IMR-90 (cell line): ENCODE measurements around the gene RAB37. TPM values are rescaled to one million over a fixed set of nuclear protein-coding genes. Genes with fewer than 3 reads are reported as not detected.

Experiments used
- ATAC-seq: fragments of 200-7000 bp; cut with Tn5 transposase; 2 replicates; pipeline ENCODE4 v1.9.1; 2020; ENCODE audit warnings: low read depth, mild to moderate bottlenecking, moderate library complexity
- BruUV-seq: library from RNA; stranded (reverse); fragments of 400-500 nt; replicated peaks from 2 replicates; lab custom pipeline; 2021; lab: Mats Ljungman, UMichigan
- CTCF ChIA-PET: fragments of 300-600 bp; formaldehyde crosslinking; extraction: SDS; loops from one replicate; lab custom pipeline; 2021; ENCODE audit warnings: antibody characterized with exemption; lab: Yijun Ruan, JAX
- POLR2A ChIA-PET: fragments of 300-600 bp; sonication (Branson Sonifier 250); formaldehyde crosslinking; loops from one replicate; lab custom pipeline; 2022; ENCODE audit warnings: antibody characterized with exemption; ENCODE audit not compliant: unreplicated experiment; lab: Charles Lee
- DNase-seq: peaks from one replicate; pipeline ENCODE4 v3.0.0; 2013
- H2AFZ ChIP-seq: replicated peaks from 2 replicates; pipeline ENCODE3; 2013; ENCODE audit warnings: low read length, mild to moderate bottlenecking; ENCODE audit not compliant: poor library complexity
- H2AK5ac ChIP-seq: 2 replicates; pipeline ENCODE4 v1.6.1; 2013; ENCODE audit warnings: low read depth, low read length, inconsistent platforms
- H2AK9ac ChIP-seq: replicated peaks from 2 replicates; pipeline ENCODE3; 2013; ENCODE audit warnings: mild to moderate bottlenecking, low read depth, low read length, moderate library complexity; ENCODE audit not compliant: poor library complexity
- H2BK120ac ChIP-seq: 2 replicates; pipeline ENCODE4 v1.6.1; 2013; ENCODE audit warnings: low read depth, low read length, inconsistent platforms
- H2BK15ac ChIP-seq: 3 replicates; pipeline ENCODE4 v1.6.1; 2013; ENCODE audit warnings: low read depth, low read length, inconsistent platforms
- H2BK20ac ChIP-seq: 2 replicates; pipeline ENCODE4 v1.6.1; 2013; ENCODE audit warnings: low read depth, mild to moderate bottlenecking, inconsistent platforms, low read length, moderate library complexity
- H2BK5ac ChIP-seq: 2 replicates; pipeline ENCODE4 v1.6.1; 2013; ENCODE audit warnings: mild to moderate bottlenecking, low read depth, low read length, inconsistent platforms; ENCODE audit not compliant: poor library complexity, severe bottlenecking
- H3K14ac ChIP-seq: replicated peaks from 2 replicates; pipeline ENCODE4 v1.6.1; 2013; ENCODE audit warnings: low read depth, low read length, inconsistent platforms
- H3K18ac ChIP-seq: 2 replicates; pipeline ENCODE4 v1.6.1; 2013; ENCODE audit warnings: low read depth, low read length, control low read depth
- H3K23ac ChIP-seq: 2 replicates; pipeline ENCODE4 v1.6.1; 2013; ENCODE audit warnings: low read depth, low read length, inconsistent platforms
- H3K27ac ChIP-seq: 2 replicates; pipeline ENCODE4 v1.5.1; 2013; ENCODE audit warnings: mild to moderate bottlenecking, control low read depth, low read length; ENCODE audit not compliant: insufficient read depth
- H3K27me3 ChIP-seq: 2 replicates; pipeline ENCODE4 v1.6.1; 2013; ENCODE audit warnings: low read length; ENCODE audit not compliant: control insufficient read depth, insufficient read depth
- H3K36me3 ChIP-seq: 2 replicates; pipeline ENCODE4 v1.6.1; 2013; ENCODE audit warnings: low read length, mixed read lengths; ENCODE audit not compliant: control insufficient read depth, insufficient read depth
- H3K4ac ChIP-seq: 2 replicates; pipeline ENCODE4 v1.6.1; 2013; ENCODE audit warnings: low read depth, low read length, inconsistent platforms
- H3K4me1 ChIP-seq: 2 replicates; pipeline ENCODE4 v1.6.1; 2013; ENCODE audit warnings: low read length, mixed read lengths; ENCODE audit not compliant: control insufficient read depth, insufficient read depth
- H3K4me2 ChIP-seq: 2 replicates; pipeline ENCODE4 v1.6.1; 2013; ENCODE audit warnings: low read depth, mild to moderate bottlenecking, control low read depth, low read length, moderate library complexity
- H3K4me3 ChIP-seq: 2 replicates; pipeline ENCODE4 v1.5.1; 2013; ENCODE audit warnings: low read depth, mild to moderate bottlenecking, control low read depth, low read length, moderate library complexity; ENCODE audit not compliant: insufficient read depth
- H3K56ac ChIP-seq: 2 replicates; pipeline ENCODE4 v1.6.1; 2013; ENCODE audit warnings: low read length, inconsistent platforms; ENCODE audit not compliant: insufficient read depth; ENCODE audit errors: extremely low read depth
- H3K79me1 ChIP-seq, 2 experiments: 2 replicates each; pipeline ENCODE4 v1.6.1; 2013; ENCODE audit warnings: low read length in 2 of 2, inconsistent platforms in 1 of 2, low read depth in 1 of 2
- H3K9ac ChIP-seq: 2 replicates; pipeline ENCODE4 v1.6.1; 2013; ENCODE audit warnings: low read depth, low read length, control low read depth
- H3K9me1 ChIP-seq: 2 replicates; pipeline ENCODE4 v1.6.1; 2013; ENCODE audit warnings: low read length, inconsistent platforms; ENCODE audit not compliant: insufficient read depth
- H3K9me3 ChIP-seq: 2 replicates; pipeline ENCODE4 v1.6.1; 2013; ENCODE audit warnings: low read length; ENCODE audit not compliant: control insufficient read depth, insufficient read depth
- H4K20me1 ChIP-seq: 2 replicates; pipeline ENCODE4 v1.6.1; 2013; ENCODE audit warnings: low read length, inconsistent platforms; ENCODE audit not compliant: insufficient read depth
- H4K5ac ChIP-seq: 2 replicates; pipeline ENCODE4 v1.6.1; 2013; ENCODE audit warnings: mild to moderate bottlenecking, low read depth, low read length, control low read depth
- H4K8ac ChIP-seq, 2 experiments: 2 replicates each; pipeline ENCODE4 v1.6.1; 2013; ENCODE audit warnings: low read depth in 2 of 2, low read length in 2 of 2, control low read depth in 1 of 2, inconsistent platforms in 1 of 2
- H4K91ac ChIP-seq: 2 replicates; pipeline ENCODE4 v1.6.1; 2013; ENCODE audit warnings: low read depth, low read length, inconsistent platforms; ENCODE audit not compliant: insufficient read depth
- CEBPB ChIP-seq: IDR thresholded peaks from 2 replicates; pipeline ENCODE4 v1.6.1; 2012; ENCODE audit warnings: low read depth, low read length, improper control_type of control experiment
- CHD1 ChIP-seq: IDR thresholded peaks from 2 replicates; pipeline ENCODE4 v1.6.1; 2012; ENCODE audit warnings: low read depth, low read length, improper control_type of control experiment
- FOS ChIP-seq: fragments of 150-350 bp; IDR thresholded peaks from 2 replicates; pipeline ENCODE4 v1.6.1; 2016; ENCODE audit warnings: low read depth, low read length
- MAZ ChIP-seq: IDR thresholded peaks from 2 replicates; pipeline ENCODE4 v1.6.1; 2012; ENCODE audit warnings: low read depth, mild to moderate bottlenecking, low read length, improper control_type of control experiment, moderate library complexity, borderline replicate concordance
- POLR2A ChIP-seq: IDR thresholded peaks from 2 replicates; pipeline ENCODE4 v1.6.1; 2012; ENCODE audit warnings: mild to moderate bottlenecking, low read depth, low read length
- RAD21 ChIP-seq: IDR thresholded peaks from 2 replicates; pipeline ENCODE4 v1.6.1; 2012; ENCODE audit warnings: low read length, improper control_type of control experiment
- RFX5 ChIP-seq: IDR thresholded peaks from 2 replicates; pipeline ENCODE4 v1.8.0; 2012; ENCODE audit warnings: low read depth, mild to moderate bottlenecking, low read length, moderate library complexity
- WGBS, 2 experiments: methylation state at CpG; one replicate each; pipeline versions ENCODE4 v1.1.5 to v1.1.7; 2013; ENCODE audit warnings: missing lambda C conversion rate in 2 of 2; ENCODE audit not compliant: insufficient read length in 1 of 2; ENCODE audit errors: extremely low coverage in 2 of 2; 5-methylcytosine and 5-hydroxymethylcytosine counted together
- dilution Hi-C: fragments of 300-500 bp; cut with HindIII; formaldehyde crosslinking; loops from one replicate; pipeline ENCODE4 v1.14.3; 2018; ENCODE audit warnings: low sequenced_read_pairs; ENCODE audit not compliant: unreplicated experiment
- in situ Hi-C: fragments of 300-500 bp; cut with MboI; formaldehyde crosslinking; loops from 3 replicates; pipeline ENCODE4 v1.14.3; 2019; ENCODE audit warnings: low sequenced_read_pairs, inconsistent platforms, mixed read lengths
- intact Hi-C: fragments of 100-400 bp; cut with micrococcal nuclease; formaldehyde crosslinking; loops from 2 replicates; pipeline ENCODE4 v1.10.0; 2022
- polyA plus RNA-seq, 3 experiments: library from polyadenylated mRNA; depleted of rRNA; stranded (reverse); fragments of >200 nt; gene quantifications; 2 replicates each; pipeline ENCODE4 v1.2.3, GENCODE V29; 2012; ENCODE audit warnings: low replicate concordance in 1 of 3
- total RNA-seq: library from RNA; depleted of rRNA; stranded (reverse); fragments of >200 nt; gene quantifications from 2 replicates; pipeline ENCODE4 v1.2.3, GENCODE V29; 2012
- TF ChIP-seq, protein P1 (sequence below): fragments of 150-350 bp; IDR thresholded peaks from 2 replicates; pipeline ENCODE4 v1.6.1; 2016; ENCODE audit warnings: low read depth, mild to moderate bottlenecking, low read length, moderate library complexity, borderline replicate concordance
- TF ChIP-seq, protein P2 (sequence below): fragments of 150-350 bp; IDR thresholded peaks from 2 replicates; pipeline ENCODE4 v1.6.1; 2017; ENCODE audit warnings: mild to moderate bottlenecking, antibody characterized with exemption, low read length, low read depth

The RAB37 gene
- total and polyA plus RNA-seq, 2 of the 4 experiments (the other 2 are of a cell fraction) = 0.19 TPM; not detected in 1

DNA sequence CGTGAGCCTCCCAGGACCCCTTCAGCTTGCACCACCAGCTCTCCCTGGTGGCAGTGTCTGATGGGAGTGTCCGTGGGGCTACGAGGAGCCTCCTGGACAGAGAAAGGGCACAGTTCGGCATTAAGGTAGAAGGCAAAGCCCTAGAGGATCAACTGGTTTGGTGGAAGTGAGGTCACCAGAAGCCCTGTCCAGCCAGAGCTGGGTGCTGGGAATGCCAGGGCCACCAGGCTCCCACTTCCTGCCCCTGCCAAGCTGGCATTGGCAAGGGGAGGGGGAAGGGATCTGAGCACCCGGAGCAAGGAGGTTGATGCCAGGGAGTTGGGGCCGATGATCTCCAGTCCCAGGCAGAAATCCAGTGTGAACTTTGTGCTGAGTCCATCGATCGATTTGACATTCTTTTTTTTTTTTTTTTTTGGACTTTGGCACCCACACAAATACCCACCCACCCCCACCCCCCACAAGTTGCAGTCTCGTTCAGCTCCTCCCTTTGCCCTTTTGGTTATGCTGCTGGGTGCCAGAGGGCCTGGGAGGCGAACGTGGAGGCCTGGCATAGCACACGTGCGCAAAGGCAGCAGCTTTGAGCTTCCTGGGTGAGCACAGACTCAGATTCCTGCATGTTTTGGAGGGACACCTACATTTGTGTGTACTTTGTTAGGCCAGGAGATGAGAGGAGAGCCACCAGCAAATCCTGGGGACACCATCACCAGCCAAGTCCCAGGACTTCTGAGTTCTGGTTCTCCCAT lies 13.4 kb downstream of the RAB37 start:
- Histone ChIP-seq H3K9me3 (no peaks in the 10 kb centered on the region), H2BK15ac (no peak overlapping the region), H3K18ac (no peak overlapping the region), H3K56ac (no peak overlapping the region), H3K4me2 (peak overlapping the region; percentile 83), H2AFZ (peak overlapping the region; percentile 97), H3K4ac (no peak overlapping the region), H4K91ac (no peak overlapping the region), H2AK9ac (peak overlapping the region; percentile 73), H2AK5ac (peak overlapping the region; percentile 65; the same call in 1 of the 2 replicates), H3K9me1 (peaks cover 3% of the 10 kb centered on the region), H4K8ac (no peak overlapping the region; a peak in 1 of 4 replicates), H3K14ac (no peak overlapping the region), H3K36me3 (no peaks in the 10 kb centered on the region), H3K27ac (no peak overlapping the region), H4K20me1 (peaks cover 4% of the 10 kb centered on the region; the same call in 1 of the 2 replicates), H3K23ac (0 out of 2 replicates have a peak overlapping the region, but pooled peaks have one; percentile 0), H3K79me1 (peaks cover 6 to 22% of the 10 kb centered on the region in 2 experiments), H3K4me3 (no peak overlapping the region), H2BK5ac (no peak overlapping the region), H3K4me1 (peaks cover 8% of the 10 kb centered on the region; the same call in 1 of the 2 replicates), H2BK120ac (no peak overlapping the region), H3K9ac (no peak overlapping the region), H2BK20ac (no peak overlapping the region), H4K5ac (no peak overlapping the region), H3K27me3 (no peaks in the 10 kb centered on the region)
- no TSS peak for BruUV-seq
- dilution Hi-C loops = no loop called here
- ATAC-seq = no peak
- ChIA-PET CTCF (no interaction called here), POLR2A (no interaction called here)
- 38% methylated on average over 4 of the region's 13 CpGs; no CpG with 5 or more reads in 1 of the 2 experiments for WGBS, 2 experiments
- in situ Hi-C loops = no loop called here
- DNase-seq = no peak
- TF ChIP-seq FOS (no peak), RFX5 (no peak), MAZ (no peak), CHD1 (no peak), POLR2A (no peak), RAD21 (no peak), CEBPB (no peak)
- TF ChIP-seq, protein P1, sequence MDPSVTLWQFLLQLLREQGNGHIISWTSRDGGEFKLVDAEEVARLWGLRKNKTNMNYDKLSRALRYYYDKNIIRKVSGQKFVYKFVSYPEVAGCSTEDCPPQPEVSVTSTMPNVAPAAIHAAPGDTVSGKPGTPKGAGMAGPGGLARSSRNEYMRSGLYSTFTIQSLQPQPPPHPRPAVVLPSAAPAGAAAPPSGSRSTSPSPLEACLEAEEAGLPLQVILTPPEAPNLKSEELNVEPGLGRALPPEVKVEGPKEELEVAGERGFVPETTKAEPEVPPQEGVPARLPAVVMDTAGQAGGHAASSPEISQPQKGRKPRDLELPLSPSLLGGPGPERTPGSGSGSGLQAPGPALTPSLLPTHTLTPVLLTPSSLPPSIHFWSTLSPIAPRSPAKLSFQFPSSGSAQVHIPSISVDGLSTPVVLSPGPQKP = no peak
- TF ChIP-seq, protein P2, sequence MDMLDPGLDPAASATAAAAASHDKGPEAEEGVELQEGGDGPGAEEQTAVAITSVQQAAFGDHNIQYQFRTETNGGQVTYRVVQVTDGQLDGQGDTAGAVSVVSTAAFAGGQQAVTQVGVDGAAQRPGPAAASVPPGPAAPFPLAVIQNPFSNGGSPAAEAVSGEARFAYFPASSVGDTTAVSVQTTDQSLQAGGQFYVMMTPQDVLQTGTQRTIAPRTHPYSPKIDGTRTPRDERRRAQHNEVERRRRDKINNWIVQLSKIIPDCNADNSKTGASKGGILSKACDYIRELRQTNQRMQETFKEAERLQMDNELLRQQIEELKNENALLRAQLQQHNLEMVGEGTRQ = no peak
- intact Hi-C loops = no loop called here
